Stimulated activated CD4-positive, alpha-beta T cell treated with anti-CD3 and anti-CD28 coated beads, Interleukin-1b, Interleukin-23, amount 100 ng/mL, for 48 hours (primary cell): Measurements from ENCODE around the gene MRPS18A.

ENCODE experiments used
- DNase-seq: peaks from one replicate; pipeline ENCODE4 v3.0.0-alpha.2; 2020

Gene MRPS18A

GRCh38 chr6:43687437-43688347 is at the start of gene MRPS18A:
MRPS18A (minus strand) TSS chr6:43687791; CDS start chr6:43687779, 12 bp downstream.
- DNase-seq, result peak; percentile 80

GRCh38 chr6:43736844-43737243 is 49.3 kb upstream of the MRPS18A start:
- DNase-seq, result no peak

- no peak for DNase-seq
These were observed 48.7 kb upstream of the MRPS18A start for GRCh38 chr6:43736211-43736786.

GRCh38 chr6:43735642-43736199 is 48.1 kb upstream of the MRPS18A start:
- no peak for DNase-seq

GRCh38 chr6:43734294-43734665 is 46.7 kb upstream of the MRPS18A start:
- no peak for DNase-seq

- peak; percentile 34 for DNase-seq
These were observed 46.1 kb upstream of the MRPS18A start for GRCh38 chr6:43733471-43734293.

- DNase-seq, result no peak
These were observed 43.0 kb upstream of the MRPS18A start for GRCh38 chr6:43730634-43731033.

- DNase-seq, result no peak
These were observed 41.9 kb upstream of the MRPS18A start for GRCh38 chr6:43729537-43729936.

GRCh38 chr6:43728586-43728985 is 41.0 kb upstream of the MRPS18A start:
- no peak for DNase-seq

- DNase-seq, result no peak
These were observed 40.0 kb upstream of the MRPS18A start for GRCh38 chr6:43727634-43728033.

GRCh38 chr6:43725643-43726580 is 38.3 kb upstream of the MRPS18A start:
- no peak for DNase-seq

- peak; percentile 85 for DNase-seq
These were observed 37.5 kb upstream of the MRPS18A start for GRCh38 chr6:43724914-43725642.

- DNase-seq, result no peak
These were observed 36.8 kb upstream of the MRPS18A start for GRCh38 chr6:43724354-43724753.

- peak; percentile 74 for DNase-seq
These were observed 36.2 kb upstream of the MRPS18A start for GRCh38 chr6:43723737-43724295.

- DNase-seq, result no peak
These were observed 35.4 kb upstream of the MRPS18A start for GRCh38 chr6:43722920-43723545.

- DNase-seq, result no peak
These were observed 33.4 kb upstream of the MRPS18A start for GRCh38 chr6:43720999-43721398.

GRCh38 chr6:43719511-43719910 is 31.9 kb upstream of the MRPS18A start:
- DNase-seq, result no peak

- no peak for DNase-seq
These were observed 31.0 kb upstream of the MRPS18A start for GRCh38 chr6:43718387-43719105.

GRCh38 chr6:43717822-43718221 is 30.2 kb upstream of the MRPS18A start:
- no peak for DNase-seq

- no peak for DNase-seq
These were observed 29.8 kb upstream of the MRPS18A start for GRCh38 chr6:43717389-43717788.
